ENCODE measurements around the gene CFAP74. TPM values are rescaled to one million over a fixed set of nuclear protein-coding genes. Genes with fewer than 3 reads are reported as not detected.

The CFAP74 gene
- total RNA-seq, 1 donor from 2014 or later = not detected

- intact Hi-C loops (cut with micrococcal nuclease) = no loop called here
These were observed 73.7 kb downstream of the CFAP74 start for GRCh38 chr1:1929639-1930545.

GRCh38 chr1:1929102-1929638 lies 74.4 kb downstream of the CFAP74 start:
- intact Hi-C loops (cut with micrococcal nuclease) = no loop called here

GRCh38 chr1:1928231-1929101 lies 75.1 kb downstream of the CFAP74 start:
- intact Hi-C loops (cut with micrococcal nuclease) = no loop called here

- intact Hi-C loops (cut with micrococcal nuclease) = no loop called here
These were observed 75.8 kb downstream of the CFAP74 start for GRCh38 chr1:1927751-1928150.

- intact Hi-C loops (cut with micrococcal nuclease) = no loop called here
These were observed 76.5 kb downstream of the CFAP74 start for GRCh38 chr1:1926886-1927660.

GRCh38 chr1:1926346-1926811 lies 77.2 kb downstream of the CFAP74 start:
- intact Hi-C loops (cut with micrococcal nuclease) = no loop called here

- intact Hi-C loops (cut with micrococcal nuclease) = no loop called here
These were observed 77.9 kb downstream of the CFAP74 start for GRCh38 chr1:1925437-1926345.

- intact Hi-C loops (cut with micrococcal nuclease) = no loop called here
These were observed 78.7 kb downstream of the CFAP74 start for GRCh38 chr1:1924849-1925248.

GRCh38 chr1:1924386-1924785 lies 79.2 kb downstream of the CFAP74 start:
- intact Hi-C loops (cut with micrococcal nuclease) = no loop called here

- intact Hi-C loops (cut with micrococcal nuclease) = no loop called here
These were observed 80.4 kb downstream of the CFAP74 start for GRCh38 chr1:1922956-1923833.

GRCh38 chr1:1922702-1922955 lies 81.0 kb downstream of the CFAP74 start:
- intact Hi-C loops (cut with micrococcal nuclease) = no loop called here

- intact Hi-C loops (cut with micrococcal nuclease) = no loop called here
These were observed 81.5 kb downstream of the CFAP74 start for GRCh38 chr1:1921901-1922701.

GRCh38 chr1:1921459-1921862 lies 82.1 kb downstream of the CFAP74 start:
- intact Hi-C loops (cut with micrococcal nuclease) = no loop called here

- intact Hi-C loops (cut with micrococcal nuclease) = no loop called here
These were observed 82.8 kb downstream of the CFAP74 start for GRCh38 chr1:1920608-1921458.

GRCh38 chr1:1920057-1920607 lies 83.5 kb downstream of the CFAP74 start:
- intact Hi-C loops (cut with micrococcal nuclease) = no loop called here

- intact Hi-C loops (cut with micrococcal nuclease) = loop anchor here (1.0 to 10.0 kb wide), 12 partner anchors 10 to 1983 kb away; partner anchors contain the start of genes ATAD3A, C1orf174, GNB1 and PANK4
These were observed 84.1 kb downstream of the CFAP74 start for GRCh38 chr1:1919304-1920056.

All from T-helper 1 cell treated with Interleukin-12 subunit alpha and Interleukin-12 subunit beta and Interleukin-4 antibody, amounts not matched to agents 30 ng/mL and 1 ng/mL, for 36 hours (primary cell).